GM23338 (cell line): Measurements from ENCODE around the gene CAPN1.

Experiments used
- CTCF ChIP-seq, 2 experiments: fragments of 200-600 bp in 1 of 2; sonication (generic) in 1 of 2; conservative IDR thresholded peaks; 2 replicates each; pipeline versions ENCODE4 v1.5.1 to v1.6.1; 2016 to 2017; ENCODE audit warnings: antibody characterized with exemption in 2 of 2, low read depth in 2 of 2, mild to moderate bottlenecking in 2 of 2, moderate library complexity in 1 of 2
- EZH2 ChIP-seq: fragments of 200-600 bp; sonication (generic); IDR thresholded peaks from one replicate; pipeline ENCODE4 v1.8.0; 2017; ENCODE audit warnings: antibody characterized with exemption, mild to moderate bottlenecking, low read depth; ENCODE audit not compliant: unreplicated experiment
- NANOG ChIP-seq: IDR thresholded peaks from 2 replicates; pipeline ENCODE4 v1.6.1; 2016; ENCODE audit warnings: antibody characterized with exemption, borderline replicate concordance
- POLR2AphosphoS5 ChIP-seq: IDR thresholded peaks from 2 replicates; pipeline ENCODE4 v1.6.1; 2016; ENCODE audit warnings: antibody characterized with exemption, low read depth
- ZNF114 ChIP-seq: fragments of 250-450 bp; sonication (Bioruptor Pico); IDR thresholded peaks from 2 replicates; pipeline ENCODE4 v1.5.0; 2020; ENCODE audit warnings: mild to moderate bottlenecking, moderate library complexity

- TF ChIP-seq CTCF (conservative IDR thresholded peaks at IDR 0.05; ENCODE audit: low read depth in 2 of 2) (no peak), POLR2AphosphoS5 (0 out of 2 replicates have a peak, but pooled peaks have one; percentile 35), EZH2 (no peak), NANOG (0 out of 2 replicates have a peak, but pooled peaks have one; percentile 24), ZNF114 (CRISPR knock-in tag) (no peak)
These were observed 31.8 kb downstream of the CAPN1 start for GRCh38 chr11:65213322-65214211.
